T1000 (cell line): ENCODE data around the gene NFATC1.

Experiments used
- DNase-seq: peaks from one replicate; lab custom pipeline; 2025; ENCODE audit warnings: mixed read lengths; lab: John Stamatoyannopoulos, UW

Gene NFATC1

GRCh38 chr18:79395761-79396404 is at the start of gene NFATC1:
Gene NFATC1, plus strand, starts transcription at chr18:79395930. Its CDS starts 295 bp downstream, at chr18:79396225.
- peak; percentile 21 for DNase-seq

- no peak for DNase-seq
These were observed 49.7 kb upstream of the NFATC1 start for GRCh38 chr18:79345981-79346380.

GRCh38 chr18:79348066-79348465 is 47.7 kb upstream of the NFATC1 start:
- DNase-seq, result no peak

GRCh38 chr18:79352432-79352831 is 43.3 kb upstream of the NFATC1 start:
- no peak for DNase-seq

- DNase-seq, result no peak
These were observed 42.5 kb upstream of the NFATC1 start for GRCh38 chr18:79353267-79353666.

GRCh38 chr18:79354350-79354749 is 41.4 kb upstream of the NFATC1 start:
- no peak for DNase-seq

- no peak for DNase-seq
These were observed 40.0 kb upstream of the NFATC1 start for GRCh38 chr18:79355433-79356335.

GRCh38 chr18:79356435-79356834 is 39.3 kb upstream of the NFATC1 start:
- DNase-seq, result no peak

GRCh38 chr18:79360933-79361332 is 34.8 kb upstream of the NFATC1 start:
- DNase-seq, result no peak

GRCh38 chr18:79361766-79362522 is 33.8 kb upstream of the NFATC1 start:
- peak; percentile 12 for DNase-seq

GRCh38 chr18:79365701-79366100 is 30.0 kb upstream of the NFATC1 start:
- no peak for DNase-seq

GRCh38 chr18:79366177-79367094 is 29.3 kb upstream of the NFATC1 start:
- no peak for DNase-seq

- no peak for DNase-seq
These were observed 28.2 kb upstream of the NFATC1 start for GRCh38 chr18:79367480-79367879.

- DNase-seq, result no peak
These were observed 27.7 kb upstream of the NFATC1 start for GRCh38 chr18:79367989-79368388.

- DNase-seq, result no peak
These were observed 27.0 kb upstream of the NFATC1 start for GRCh38 chr18:79368681-79369080.

- no peak for DNase-seq
These were observed 24.1 kb upstream of the NFATC1 start for GRCh38 chr18:79371561-79372121.

GRCh38 chr18:79372461-79372860 is 23.3 kb upstream of the NFATC1 start:
- DNase-seq, result no peak

- no peak for DNase-seq
These were observed 22.7 kb upstream of the NFATC1 start for GRCh38 chr18:79372991-79373390.

- DNase-seq, result no peak
These were observed 22.0 kb upstream of the NFATC1 start for GRCh38 chr18:79373736-79374135.

GRCh38 chr18:79374408-79375171 is 21.1 kb upstream of the NFATC1 start:
- no peak for DNase-seq
